Measurements from ENCODE around the gene NT5M.

NT5M gene

DNA sequence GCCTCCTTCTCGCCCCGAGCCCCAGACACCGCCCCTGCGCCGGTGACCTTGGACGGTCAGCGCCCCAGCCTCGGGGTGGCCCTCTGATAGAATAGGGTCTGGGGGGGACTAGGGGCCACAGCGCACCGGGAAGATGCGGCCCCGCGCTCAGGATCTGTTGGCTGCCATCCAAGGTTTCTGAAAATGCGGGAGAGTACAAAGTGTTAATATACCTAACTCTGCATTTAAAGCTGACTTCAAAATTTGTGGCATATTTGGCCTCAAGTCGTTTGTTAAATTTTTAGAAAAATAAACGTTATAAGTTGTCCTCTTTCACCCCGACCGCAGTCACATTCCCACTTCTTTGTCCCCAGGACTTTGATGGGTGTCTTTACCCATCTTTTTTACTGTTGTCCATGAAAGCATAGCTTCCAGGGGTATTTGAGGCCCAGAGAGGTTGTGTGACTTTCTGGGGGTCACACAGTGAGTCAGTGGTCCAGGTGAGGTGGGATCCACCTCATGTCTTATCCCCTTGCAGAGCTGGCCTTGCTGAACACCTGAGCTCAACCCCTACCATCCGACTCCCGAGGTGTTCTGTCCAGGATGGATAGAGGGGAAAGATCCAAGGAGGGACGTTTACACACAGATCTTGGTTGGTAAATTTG, 796 bp downstream of the NT5M start:
- DNase-seq: no peak

DNA sequence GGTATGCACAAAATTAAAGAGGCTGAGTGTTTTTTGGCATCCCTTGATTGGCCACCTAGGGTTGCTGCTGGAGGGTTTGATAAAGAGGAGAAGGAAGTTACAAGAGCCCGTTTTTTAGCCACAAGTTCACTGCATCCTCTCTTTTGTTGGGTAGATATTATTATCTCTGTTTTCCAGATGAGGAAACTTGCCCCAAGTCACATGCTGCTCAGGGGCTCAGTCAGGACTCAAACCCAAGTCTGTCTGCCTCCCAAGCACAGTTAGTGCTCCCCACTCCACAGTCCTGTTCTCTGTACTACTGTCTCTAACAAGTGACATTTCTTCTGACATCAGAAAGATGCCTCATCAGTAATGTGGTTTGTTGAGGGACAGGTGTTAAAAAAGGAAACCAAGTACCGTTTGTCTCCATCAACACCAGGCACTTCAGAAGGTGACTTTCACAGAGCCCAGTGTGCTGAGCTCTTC, 1.4 kb downstream of the NT5M start:
- DNase-seq: no peak

DNA sequence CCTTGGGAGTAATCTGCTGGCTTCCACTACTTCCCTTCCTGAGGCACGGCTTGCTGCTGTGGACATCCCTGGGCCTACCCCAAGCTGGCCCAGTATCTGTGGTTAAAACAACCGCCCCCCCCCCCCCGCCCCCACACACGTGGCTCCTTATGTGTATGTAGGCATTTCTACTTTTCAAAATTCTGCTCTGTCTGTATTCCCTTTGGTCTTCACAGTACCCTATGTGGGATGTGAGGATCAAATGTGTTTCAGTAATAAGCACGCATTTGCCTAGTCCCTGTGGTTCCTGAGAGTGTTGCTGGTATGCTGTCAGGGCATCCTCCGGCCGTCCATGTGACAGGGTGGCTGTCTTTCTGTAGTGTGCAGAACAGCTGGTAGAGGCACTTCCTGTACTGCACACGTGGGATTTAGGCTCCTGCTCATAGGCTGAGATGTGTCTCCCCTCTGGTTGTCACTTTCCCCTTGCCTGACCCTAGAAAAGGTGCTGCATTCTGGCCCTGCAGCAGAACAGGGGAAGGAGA, 2.2 kb downstream of the NT5M start:
- peak in 1 of 2 donors; percentile 43 for DNase-seq

DNA sequence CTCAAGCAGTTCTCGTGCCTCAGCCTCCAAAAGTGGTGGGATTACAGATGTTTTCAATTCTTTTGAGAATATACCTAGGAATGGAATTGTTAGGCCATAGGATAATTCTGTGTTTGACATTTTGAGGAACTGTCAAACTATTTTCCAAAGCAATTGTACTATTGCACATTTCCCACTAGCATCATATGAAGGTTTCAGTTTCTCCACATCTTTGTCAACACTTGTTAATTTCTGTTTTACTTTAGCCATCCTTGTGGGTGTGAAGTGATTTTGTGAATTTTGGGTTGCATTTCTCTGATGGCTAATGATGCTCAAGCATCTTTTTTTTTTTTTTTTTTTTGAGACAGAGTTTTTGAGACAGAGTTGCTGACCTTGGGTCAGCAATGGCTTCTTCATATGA, 6.2 kb downstream of the NT5M start:
- no peak for DNase-seq

DNA sequence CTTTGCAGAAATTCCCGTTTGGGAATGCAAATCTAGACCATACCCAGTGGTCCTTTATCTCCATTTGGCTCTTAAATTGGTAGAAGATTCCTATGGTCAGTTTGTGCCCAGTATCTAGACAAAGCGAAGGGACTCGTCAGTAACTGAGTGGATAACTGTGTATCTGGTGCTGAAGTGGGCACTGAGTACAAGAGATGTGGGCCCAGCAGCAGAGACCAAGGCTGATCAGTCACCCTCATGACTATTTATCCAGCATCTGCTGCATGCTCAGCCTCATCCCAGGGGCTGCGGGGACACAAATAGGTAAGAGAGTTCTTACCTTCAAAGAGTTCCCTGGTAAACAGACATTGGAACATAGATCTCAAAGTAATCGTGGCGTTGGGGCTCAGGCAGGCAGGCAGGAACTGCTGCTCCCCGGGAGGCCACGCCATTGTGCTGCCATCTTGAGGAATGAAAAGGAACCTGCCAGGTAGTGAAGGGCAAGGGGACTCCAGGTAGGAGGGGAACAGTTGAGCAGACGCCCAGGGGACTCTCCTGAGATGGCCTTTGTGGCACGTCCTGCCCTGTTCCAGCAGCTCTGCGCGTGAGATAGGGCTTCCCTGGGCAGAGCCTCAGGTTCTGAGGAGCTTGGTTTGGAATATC, 10.3 kb downstream of the NT5M start:
- DNase-seq: peak; percentile 54 to 60

DNA sequence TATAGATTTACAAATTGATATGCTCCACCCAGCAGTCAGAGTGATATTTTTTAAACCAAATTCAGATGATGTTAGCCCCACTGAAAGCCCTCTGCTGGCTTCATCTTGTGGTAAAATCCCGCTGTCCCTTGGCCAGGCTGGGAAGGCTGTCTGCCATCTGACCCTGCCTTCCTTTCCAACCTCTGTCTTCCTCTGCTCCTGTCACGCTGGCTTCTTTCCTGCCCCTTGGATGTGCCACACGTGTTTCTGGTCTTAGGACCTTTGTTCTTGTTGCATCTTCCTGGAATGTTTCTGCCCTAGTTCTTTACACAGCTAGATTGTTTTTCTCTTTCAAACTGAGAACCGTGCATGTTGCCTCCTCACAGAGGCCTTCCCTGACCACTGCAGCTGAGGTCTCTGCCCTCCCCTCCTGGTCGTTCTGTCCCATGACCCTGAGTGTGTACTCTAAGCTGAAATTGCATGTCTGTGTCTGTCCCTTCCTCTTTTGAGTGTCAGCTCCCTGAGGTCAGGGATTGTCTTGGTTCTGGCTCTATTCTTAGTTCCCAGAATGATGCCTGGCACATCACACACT, 11.4 kb downstream of the NT5M start:
- no peak for DNase-seq

DNA sequence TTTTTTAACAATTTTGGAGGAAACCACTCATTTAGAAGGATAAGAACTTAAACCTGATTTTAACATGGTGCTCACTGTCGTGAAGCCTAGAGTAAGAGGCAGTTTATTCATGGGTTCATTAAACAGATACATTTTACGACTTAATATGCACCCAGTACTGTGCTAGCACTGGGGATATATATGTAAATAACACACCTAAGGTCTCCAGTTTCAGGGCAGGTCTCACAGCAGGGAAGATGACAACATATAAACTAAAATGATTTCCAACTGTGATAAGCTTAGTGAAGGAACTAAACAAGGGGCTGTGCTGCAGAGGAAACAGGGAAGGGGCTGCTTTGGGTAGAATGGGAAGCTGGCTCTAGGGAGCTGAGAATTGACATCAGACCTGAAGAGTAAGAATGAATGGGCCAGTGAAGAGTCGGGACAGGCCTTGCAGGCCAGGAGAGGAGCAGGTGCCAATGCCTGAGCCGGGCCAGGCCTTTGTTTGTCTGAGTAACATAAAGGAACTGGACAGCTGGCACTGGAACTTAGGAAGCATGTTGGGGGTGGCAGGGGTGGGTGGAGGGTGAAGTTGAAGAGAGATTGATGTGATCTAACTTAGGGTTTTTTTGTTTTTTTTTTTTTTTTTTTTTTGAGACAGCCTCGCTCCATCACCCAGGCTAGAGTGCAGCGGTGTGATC, 12.1 kb downstream of the NT5M start:
- no peak for DNase-seq

DNA sequence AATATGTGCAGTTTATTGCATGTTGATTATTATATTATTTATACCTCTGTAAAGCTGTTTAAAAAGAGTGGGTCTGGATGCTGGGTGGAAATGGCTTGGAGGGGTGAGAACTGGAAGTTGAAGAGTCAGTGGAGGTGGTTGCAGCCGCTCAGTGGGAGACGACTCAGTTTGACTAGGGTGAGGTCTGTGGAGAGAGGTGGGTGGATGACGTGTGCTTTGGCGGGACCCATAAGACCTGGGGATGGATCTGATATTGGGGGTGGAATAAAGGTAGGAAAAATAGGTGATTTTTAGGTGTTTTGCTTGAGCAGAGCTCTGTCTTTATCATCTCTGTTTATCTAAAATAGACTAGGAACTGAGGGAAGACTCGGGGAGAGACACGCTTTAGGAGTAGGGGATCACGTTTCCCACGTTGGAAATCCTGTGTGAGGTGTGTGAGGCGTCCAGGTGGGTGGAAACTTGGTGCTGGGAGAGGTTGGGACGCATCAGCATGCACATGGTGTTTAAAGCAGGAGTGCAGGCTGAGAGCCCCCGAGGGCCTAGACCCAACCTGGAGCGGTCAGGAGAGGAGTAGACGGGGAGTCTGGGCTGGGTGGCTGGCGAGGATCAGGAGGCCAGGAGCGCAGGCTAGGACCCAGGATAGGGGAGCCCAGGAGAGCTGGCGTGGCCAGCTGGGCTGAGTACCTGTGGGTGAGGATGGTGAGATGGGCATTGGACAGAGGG, 17.2 kb downstream of the NT5M start:
- no peak for DNase-seq

DNA sequence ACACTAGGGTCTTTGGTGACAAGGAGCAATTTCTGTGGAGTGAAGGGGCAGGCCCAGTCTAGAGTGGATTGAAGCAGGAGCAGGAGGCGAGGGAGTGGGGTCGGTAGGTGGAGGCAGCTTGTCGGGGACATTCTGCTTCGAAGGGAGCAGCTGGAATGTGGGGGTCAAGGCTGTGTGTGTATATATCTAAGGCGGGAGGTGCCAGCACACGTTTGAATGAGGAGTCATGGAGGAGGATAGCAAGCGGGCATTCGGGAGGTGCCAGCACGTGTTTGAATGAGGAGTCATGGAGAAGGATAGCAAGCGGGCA, 17.7 kb downstream of the NT5M start:
- DNase-seq: no peak

DNA sequence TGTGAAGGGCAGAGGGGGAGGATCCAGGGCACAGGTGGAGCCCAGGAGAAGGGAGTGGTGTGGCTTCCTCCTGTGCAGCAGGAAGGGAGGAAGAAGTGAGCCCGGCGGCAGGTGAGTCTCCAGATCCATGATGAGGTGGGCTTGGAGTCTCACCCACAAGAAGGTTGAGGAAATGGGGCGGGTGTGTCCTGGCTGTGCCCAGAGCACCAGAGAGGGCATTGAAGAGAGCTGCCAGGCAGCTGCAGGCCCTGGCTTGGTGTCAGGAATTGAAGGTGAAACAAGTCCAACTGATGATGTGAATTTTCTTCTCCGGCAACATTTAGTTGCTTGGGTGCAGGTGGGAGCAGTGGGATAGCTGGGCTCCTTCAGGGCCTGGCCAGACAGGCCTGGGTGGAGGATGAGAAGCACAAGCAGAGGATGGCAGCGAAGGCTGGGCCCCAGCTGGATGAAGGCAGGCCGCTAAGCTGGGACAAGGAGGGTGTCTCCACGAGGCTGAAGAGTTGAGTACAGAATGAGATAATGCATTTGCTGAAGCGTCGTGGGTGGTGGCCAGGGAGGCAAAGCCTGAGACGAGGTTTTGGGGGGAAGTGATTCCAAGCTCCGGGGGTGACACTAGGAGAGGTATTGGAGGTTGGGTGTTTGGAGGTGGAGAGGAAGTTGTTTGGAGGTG, 18.3 kb downstream of the NT5M start:
- no peak for DNase-seq

DNA sequence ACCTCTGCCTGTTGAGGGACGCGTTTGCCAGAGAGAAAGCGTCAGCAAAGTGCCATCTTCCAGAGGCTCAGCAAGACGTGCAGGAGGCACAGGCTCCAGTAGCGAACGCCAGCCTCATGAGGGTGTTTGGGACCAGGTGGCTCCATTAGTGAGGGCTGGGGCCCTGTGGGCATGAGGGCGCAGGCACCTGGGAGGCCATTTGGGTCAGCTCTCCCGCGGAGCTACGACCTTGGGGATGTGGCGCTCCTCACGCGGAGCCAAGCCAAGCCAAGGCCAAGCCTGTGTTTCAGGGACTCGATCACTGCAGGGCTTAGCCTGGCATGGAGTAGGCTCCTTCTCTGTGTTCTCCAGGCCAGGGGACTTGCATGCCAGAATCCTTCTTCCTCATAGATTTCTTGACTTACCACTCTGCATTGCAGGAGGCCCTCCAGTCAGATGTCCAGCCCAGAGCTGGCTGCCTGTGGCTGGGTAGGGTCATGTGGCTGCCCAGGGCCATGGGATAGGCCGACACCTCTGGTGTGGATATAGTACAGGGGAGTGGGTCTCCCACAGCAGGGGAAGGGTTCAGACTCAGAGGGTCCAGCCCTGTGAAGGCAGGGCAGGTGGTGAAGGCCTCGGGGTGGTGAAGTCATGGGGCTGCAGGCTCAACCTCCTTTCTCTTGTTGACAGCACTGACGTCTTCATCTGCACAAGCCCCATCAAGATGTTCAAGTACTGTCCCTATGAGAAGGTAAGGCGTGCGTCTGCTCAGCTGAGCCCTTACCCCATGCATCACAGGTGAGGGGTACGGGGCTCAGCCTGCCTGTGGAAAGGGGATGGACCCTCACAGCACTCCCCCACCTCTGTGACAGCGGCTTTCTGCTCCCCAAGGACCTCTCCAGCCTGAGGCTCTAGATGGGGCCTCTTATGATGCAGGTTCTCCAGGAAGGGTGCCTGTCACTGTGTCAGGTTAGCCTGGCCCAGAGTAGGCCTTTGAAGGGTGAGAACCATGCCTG, 19.6 kb downstream of the NT5M start:
- no peak for DNase-seq

DNA sequence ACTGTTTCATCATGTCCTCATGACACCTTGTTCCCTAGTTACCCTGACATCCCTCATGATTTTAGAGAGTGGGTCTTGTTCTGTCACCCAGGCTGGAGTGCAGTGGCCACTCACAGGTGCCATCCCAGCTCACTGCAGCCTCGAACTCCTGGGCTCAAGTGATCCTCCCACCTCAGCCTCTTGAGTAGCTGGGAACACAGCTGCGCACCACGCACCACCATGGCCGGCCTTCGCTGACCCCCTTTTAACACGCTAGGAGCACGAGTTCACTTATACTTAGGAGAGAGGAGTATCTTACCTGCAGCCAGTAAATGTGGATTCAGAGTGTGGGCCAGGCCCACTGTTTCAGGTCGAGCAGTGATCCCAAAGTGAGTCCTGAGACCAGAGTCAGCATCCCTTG, 21.4 kb downstream of the NT5M start:
- no peak for DNase-seq

DNA sequence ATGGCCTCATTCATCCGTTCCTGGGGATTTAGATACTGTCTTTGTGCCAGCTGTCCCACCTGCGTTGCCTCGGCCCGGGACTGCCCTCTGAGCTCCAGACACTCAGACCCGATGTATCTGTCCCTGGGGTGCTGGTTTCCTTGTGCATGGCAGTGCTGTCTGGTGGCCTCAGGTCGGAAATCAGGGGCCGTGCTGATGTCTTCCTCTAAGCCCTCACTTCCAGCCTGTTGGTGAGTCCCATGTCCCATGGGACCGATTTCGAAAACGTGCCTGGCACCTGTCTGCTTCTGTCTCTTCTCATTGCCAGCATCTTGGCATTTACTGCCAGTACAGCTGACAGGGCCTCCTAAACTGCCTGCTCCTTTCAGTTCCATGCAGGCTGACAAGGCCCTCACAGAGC, 22.1 kb downstream of the NT5M start:
- no peak for DNase-seq

DNA sequence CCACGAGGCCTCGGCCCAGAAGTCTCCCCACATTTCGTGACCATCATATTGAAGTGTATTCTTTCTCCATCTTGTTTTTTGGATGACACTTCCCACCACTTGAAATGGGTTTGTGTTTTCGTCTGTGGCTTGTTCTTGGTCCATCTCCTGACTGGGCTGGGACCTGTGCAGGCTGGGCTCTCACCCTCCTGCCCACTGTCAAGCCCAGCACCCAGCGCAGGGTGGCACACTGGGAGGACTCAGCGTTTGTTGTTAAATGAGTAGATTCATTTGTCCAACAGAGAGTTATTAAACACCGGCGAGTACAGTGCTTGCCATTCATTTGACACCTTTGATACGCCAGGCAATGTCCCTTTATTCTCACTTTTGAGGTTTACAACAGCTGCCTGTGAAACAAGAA, 22.6 kb downstream of the NT5M start:
- no peak for DNase-seq

DNA sequence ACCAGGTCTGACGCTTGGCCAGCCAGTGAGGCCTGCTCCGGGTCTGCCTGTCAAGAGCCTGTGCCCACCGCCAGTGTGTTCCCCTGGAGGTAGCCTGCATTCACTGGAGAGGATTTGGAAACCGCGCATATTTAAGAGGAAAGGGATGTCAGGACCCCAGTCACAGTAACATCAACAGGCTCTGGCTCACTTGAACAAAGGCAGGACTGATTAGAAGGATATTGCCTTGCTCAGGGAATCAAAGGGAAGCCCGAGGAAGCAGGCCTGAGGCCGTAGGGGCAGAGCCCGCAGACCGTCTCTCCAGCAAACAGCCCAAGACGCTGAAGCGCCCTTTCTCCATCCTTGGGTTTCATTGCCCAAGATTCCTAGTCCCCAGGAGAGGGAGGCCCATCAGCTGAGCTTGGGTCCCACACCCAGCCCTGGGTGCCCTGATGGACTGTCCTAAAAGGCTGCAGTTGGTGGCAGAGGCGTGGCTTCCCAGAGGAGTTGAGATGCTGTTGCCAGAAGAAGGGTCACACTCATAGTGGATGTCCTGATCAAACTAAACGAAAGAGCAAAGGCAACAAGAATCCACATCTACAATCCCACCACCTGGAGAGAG, 23.2 kb downstream of the NT5M start:
- no peak for DNase-seq

DNA sequence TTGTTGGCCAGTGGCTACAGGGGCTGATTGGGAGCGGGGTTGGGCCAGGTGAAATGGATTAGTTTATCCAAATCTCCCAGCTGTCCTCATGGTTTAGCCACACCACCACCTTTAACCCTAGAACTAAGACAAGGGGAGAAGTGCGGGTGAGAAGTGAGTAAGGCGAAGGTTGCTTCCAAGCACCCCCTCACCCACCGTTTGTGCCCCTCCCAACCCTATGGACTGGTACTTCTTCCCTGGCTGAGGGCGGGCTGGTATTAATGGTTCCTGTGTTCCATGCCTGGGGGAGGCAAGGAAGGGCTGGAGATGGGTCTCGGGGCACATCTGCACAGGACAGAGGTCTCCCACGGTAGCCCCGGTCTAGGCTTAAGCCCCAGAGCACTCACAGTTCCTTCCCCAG, 25.1 kb downstream of the NT5M start:
- no peak for DNase-seq

DNA sequence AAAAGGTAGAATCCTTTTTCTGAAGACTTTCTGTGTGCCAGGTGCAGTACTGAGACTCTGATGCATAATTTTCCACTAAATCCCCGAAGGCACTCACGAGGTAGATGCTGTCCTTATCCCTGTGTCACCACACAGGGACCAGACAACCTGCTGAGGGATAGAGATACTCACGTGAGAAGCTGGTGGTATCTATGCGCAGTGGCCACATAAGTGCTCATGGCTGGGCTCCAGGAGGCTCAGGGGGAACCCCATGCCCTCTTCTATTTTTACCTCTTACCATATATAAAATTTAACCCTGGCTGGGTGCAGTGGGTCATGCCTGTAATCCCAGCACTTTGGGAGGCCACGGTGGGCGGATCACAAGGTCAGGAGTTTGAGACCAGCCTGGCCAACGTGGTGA, 38.3 kb downstream of the NT5M start:
- no peak for DNase-seq

DNA sequence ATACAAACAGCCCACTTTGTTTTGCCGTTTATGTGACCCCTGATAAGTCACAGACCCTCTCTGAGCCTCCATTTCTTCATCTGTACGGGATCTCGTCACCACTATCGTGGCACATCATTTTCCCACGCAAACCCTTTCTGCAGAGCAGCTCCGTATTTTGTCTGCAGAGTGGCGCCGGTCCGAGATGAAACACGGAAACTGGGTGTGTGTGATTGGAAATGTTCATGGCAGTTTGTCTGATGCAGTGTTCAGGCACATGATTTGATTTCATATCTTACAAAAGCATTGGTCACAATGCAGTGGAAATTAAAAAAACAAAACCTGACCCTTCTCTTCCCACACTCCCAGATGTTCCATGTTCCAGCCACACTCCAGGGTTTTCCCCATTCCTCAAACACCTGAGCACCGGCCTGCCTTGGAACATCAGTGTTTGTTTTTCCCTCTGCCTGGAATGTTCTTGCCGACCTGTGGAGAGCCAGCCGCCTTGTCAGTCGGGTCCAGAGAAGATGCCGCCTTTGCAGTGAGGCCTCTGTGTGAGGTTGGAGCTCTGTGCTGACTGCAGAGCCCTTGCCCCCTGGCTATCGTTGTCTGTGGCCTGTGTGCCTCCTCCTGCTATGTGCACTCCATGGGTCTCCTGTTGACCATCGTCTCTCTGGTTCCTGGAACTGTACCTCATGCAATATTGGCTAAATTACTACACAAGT, 39.2 kb downstream of the NT5M start:
- DNase-seq: no peak

DNA sequence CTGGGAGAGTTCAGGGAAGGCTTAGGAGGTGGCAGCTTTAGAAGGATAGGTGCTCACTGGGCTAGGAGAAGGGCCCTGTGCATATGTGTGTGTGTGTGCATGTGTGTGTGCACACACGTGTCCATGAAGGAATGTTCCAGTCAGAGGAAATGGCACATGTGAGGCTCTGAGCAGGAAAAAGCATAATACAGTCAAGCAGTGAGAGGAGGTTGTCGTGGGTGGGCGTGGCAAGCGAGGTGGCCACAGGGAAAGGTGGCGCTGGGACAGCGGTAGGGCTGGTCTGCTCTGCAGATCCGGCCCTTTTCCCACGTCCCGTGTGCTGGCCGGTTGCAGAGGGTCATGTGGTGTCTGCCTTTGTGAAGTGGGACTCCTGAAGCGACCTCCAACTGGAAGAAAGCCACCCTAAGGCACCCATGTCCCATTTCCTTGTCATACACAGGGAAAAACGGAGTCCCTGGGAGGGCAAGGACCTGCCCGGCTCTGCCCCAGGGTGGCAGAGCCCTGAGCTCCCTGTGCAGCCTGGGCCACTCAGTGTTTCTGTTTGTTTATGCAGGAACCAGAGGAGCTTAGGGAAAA, 40.1 kb downstream of the NT5M start:
- no peak for DNase-seq

All from stimulated activated CD4-positive, alpha-beta T cell treated with anti-CD3 and anti-CD28 coated beads, Interleukin-2, amount 100 ng/mL, for 48 hours (primary cell).